A204.1 (cell line): Measurements from ENCODE around the gene DEFB119.
"Not testable (repeated sequence)": the region's sequence is repeated elsewhere in the genome, so short reads cannot be mapped to it uniquely, and the experiment has no call there.

Source experiments
- FAIRE-seq: peaks from 2 replicates; lab custom pipeline; 2012; peaks lifted over from hg19 to GRCh38; lab: Jason Lieb, UNC

The DEFB119 gene

GRCh38 chr20:31390490-31390889 lies at the start of gene DEFB119:
DEFB119 (minus strand) TSS chr20:31390590; CDS start chr20:31390483, 107 bp downstream.
- no peak for FAIRE-seq

GRCh38 chr20:31430568-31431115 lies 40.3 kb upstream of the DEFB119 start:
- no peak for FAIRE-seq

- FAIRE-seq: not testable (repeated sequence)
Measured at GRCh38 chr20:31427576-31427975, 37.2 kb upstream of the DEFB119 start.

GRCh38 chr20:31426891-31427551 lies 36.6 kb upstream of the DEFB119 start:
- FAIRE-seq: not testable (repeated sequence)

GRCh38 chr20:31425797-31426196 lies 35.4 kb upstream of the DEFB119 start:
- no peak for FAIRE-seq

GRCh38 chr20:31418307-31418706 lies 27.9 kb upstream of the DEFB119 start:
- no peak for FAIRE-seq

GRCh38 chr20:31415653-31416052 lies 25.3 kb upstream of the DEFB119 start:
- FAIRE-seq: no peak

- no peak for FAIRE-seq
Measured at GRCh38 chr20:31414381-31414780, 24.0 kb upstream of the DEFB119 start.

GRCh38 chr20:31410011-31410410 lies 19.6 kb upstream of the DEFB119 start:
- FAIRE-seq: no peak

- FAIRE-seq: no peak
Measured at GRCh38 chr20:31406115-31406514, 15.7 kb upstream of the DEFB119 start, which contains the start of gene DEFB121. DEFB121 (minus strand) TSS chr20:31406215; CDS start chr20:31406152, 63 bp downstream.

- FAIRE-seq: no peak
Measured at GRCh38 chr20:31403886-31404285, 13.5 kb upstream of the DEFB119 start.

- FAIRE-seq: no peak
Measured at GRCh38 chr20:31394900-31395299, 4.5 kb upstream of the DEFB119 start.

- no peak for FAIRE-seq
Measured at GRCh38 chr20:31392836-31393235, 2.4 kb upstream of the DEFB119 start.

GRCh38 chr20:31374346-31374745 lies 16.0 kb downstream of the DEFB119 start:
- FAIRE-seq: no peak

- FAIRE-seq: no peak
Measured at GRCh38 chr20:31368301-31368700, 22.1 kb downstream of the DEFB119 start, which contains the start of gene DEFB118. DEFB118 (plus strand) TSS chr20:31368601; CDS start chr20:31368651, 50 bp downstream.

GRCh38 chr20:31364272-31364671 lies 26.1 kb downstream of the DEFB119 start:
- not testable (repeated sequence) for FAIRE-seq

- FAIRE-seq: no peak
Measured at GRCh38 chr20:31363295-31363694, 27.1 kb downstream of the DEFB119 start.

GRCh38 chr20:31355981-31356380 lies 34.4 kb downstream of the DEFB119 start:
- FAIRE-seq: no peak

GRCh38 chr20:31341470-31341869 lies 48.9 kb downstream of the DEFB119 start:
- FAIRE-seq: no peak

- FAIRE-seq: no peak
Measured at GRCh38 chr20:31330893-31331292, 59.5 kb downstream of the DEFB119 start.
